ENCODE results near the gene SUPT3H. TPM values are rescaled to one million over a fixed set of nuclear protein-coding genes. Genes with fewer than 3 reads are reported as not detected.

SUPT3H gene
- total RNA-seq, 1 donor, result 10.6 TPM

DNA sequence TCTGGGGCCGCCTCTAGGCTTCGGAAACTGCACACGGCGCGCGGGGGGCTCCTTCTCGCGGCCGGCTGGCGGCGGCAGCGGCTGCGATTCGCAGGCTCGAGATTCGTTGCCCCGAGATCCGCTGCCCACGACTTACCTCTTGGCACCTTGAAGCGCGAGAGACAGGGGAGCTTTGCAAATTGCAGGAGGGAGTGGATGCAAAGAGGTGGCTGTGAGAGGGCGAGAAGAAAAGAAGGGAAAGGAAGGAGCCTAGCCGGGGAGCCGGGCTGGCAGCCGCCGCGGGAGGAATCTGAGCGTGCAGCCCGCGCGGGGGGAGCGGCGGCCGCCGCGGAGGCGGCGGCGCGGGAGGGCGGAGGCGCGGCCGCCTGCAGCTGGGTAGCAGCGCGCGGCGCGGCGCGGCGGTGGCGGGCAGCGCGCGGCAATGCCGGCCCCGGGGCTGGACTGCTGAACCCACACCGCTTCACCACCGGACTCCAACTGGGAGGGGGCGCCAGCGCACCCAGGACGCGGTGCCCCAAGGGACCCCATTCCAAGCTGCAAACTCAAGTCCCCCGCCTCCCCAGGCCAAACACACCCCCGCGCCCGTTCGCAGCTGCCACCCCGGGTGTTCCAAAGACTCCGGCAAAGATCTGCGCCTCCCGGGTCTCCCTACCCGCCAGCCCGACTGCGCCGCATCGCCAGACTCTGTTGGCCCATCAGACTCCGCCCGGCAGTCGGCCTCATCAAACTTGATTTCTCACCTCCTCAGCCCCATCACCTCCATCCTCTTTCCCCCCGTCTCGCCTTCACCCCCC is 44.2 kb upstream of the SUPT3H start:
- DNase-seq (ENCODE audit: low read depth), result peak; percentile 68
- TF ChIP-seq, protein P1, sequence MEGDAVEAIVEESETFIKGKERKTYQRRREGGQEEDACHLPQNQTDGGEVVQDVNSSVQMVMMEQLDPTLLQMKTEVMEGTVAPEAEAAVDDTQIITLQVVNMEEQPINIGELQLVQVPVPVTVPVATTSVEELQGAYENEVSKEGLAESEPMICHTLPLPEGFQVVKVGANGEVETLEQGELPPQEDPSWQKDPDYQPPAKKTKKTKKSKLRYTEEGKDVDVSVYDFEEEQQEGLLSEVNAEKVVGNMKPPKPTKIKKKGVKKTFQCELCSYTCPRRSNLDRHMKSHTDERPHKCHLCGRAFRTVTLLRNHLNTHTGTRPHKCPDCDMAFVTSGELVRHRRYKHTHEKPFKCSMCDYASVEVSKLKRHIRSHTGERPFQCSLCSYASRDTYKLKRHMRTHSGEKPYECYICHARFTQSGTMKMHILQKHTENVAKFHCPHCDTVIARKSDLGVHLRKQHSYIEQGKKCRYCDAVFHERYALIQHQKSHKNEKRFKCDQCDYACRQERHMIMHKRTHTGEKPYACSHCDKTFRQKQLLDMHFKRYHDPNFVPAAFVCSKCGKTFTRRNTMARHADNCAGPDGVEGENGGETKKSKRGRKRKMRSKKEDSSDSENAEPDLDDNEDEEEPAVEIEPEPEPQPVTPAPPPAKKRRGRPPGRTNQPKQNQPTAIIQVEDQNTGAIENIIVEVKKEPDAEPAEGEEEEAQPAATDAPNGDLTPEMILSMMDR (IDR thresholded peaks at IDR 0.05; ENCODE audit: insufficient read depth, low read length), result peak; percentile 35
- H3K4me3 ChIP-seq (ENCODE audit: low read depth, low read length), result peak overlapping the region; percentile 96

- peak; percentile 45 for DNase-seq (ENCODE audit: low read depth)
- peak overlapping the region; percentile 96 for H3K4me3 ChIP-seq (ENCODE audit: low read depth, low read length)
- TF ChIP-seq, protein P1 (IDR thresholded peaks at IDR 0.05; ENCODE audit: insufficient read depth, low read length), result no peak
These were observed 43.4 kb upstream of the SUPT3H start for GRCh38 chr6:45420909-45421708.

- peak; percentile 63 for DNase-seq (ENCODE audit: low read depth)
- TF ChIP-seq, protein P1 (IDR thresholded peaks at IDR 0.05; ENCODE audit: insufficient read depth, low read length), result no peak
- peak overlapping the region; percentile 96 for H3K4me3 ChIP-seq (ENCODE audit: low read depth, low read length)
These were observed 42.6 kb upstream of the SUPT3H start for GRCh38 chr6:45420083-45420908.

DNA sequence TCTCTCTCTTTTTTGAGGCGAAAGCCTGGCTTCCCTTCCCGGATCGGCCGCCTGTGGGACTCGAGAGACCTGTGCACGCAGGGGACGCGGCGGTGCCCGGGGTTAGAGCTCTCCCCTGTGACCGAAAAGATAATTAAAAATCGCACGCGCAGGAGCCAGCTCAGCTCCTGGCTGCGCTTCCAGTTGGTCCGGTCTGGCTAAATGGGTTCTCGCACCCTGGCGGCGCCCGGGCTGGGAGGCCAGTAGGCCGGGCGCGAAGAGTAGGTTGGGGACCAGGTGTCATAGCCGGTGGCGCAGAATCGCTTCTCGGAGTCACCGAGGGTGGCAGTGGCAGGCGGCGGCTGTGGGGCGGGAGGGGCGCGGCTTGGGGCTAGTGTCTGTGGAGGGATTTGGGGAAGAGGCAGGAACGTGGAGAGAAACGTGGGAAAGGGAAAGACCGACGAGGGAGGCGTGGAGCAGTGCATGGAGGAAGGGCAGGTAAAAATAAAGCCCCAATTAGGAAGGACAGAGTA is 41.9 kb upstream of the SUPT3H start:
- TF ChIP-seq, protein P1 (IDR thresholded peaks at IDR 0.05; ENCODE audit: insufficient read depth, low read length), result no peak
- H3K4me3 ChIP-seq (ENCODE audit: low read depth, low read length), result peak overlapping the region; percentile 96
- no peak for DNase-seq (ENCODE audit: low read depth)

- TF ChIP-seq, protein P1 (IDR thresholded peaks at IDR 0.05; ENCODE audit: insufficient read depth, low read length), result no peak
- no peak for DNase-seq (ENCODE audit: low read depth)
- no peak overlapping the region for H3K4me3 ChIP-seq (ENCODE audit: low read depth, low read length)
These were observed 39.7 kb upstream of the SUPT3H start for GRCh38 chr6:45417436-45417835.

DNA sequence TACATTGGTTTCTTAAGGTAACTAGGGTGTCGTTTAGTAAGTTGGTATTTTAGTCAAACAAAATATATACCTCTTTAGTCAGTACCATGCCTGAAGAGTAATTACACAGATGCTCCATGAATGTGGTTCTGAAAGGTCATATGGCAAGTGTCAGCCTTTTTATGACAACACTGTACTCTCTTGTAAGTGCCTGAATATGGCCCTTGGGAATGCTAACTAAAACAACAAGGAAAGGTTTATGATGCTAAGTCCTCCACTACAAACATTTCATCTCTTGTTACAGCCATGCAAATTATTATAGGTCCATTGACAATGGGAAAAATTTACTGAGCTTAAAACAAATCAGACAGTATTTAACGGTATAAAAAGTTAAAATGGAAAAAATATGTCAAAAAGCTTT is 39.0 kb upstream of the SUPT3H start:
- no peak for DNase-seq (ENCODE audit: low read depth)
- TF ChIP-seq, protein P1 (IDR thresholded peaks at IDR 0.05; ENCODE audit: insufficient read depth, low read length), result no peak
- H3K4me3 ChIP-seq (ENCODE audit: low read depth, low read length), result no peak overlapping the region

All from fibroblast of the aortic adventitia (primary cell).